HEK293 (cell line): ENCODE data around the gene KCNIP4.

ENCODE experiments used
- CTCF ChIA-PET: fragments of 350-600 bp; formaldehyde crosslinking; extraction: SDS; loops from one replicate; lab custom pipeline; 2021; ENCODE audit warnings: antibody characterized with exemption; lab: Yijun Ruan, JAX
- POLR2A ChIA-PET: fragments of 300-600 bp; formaldehyde crosslinking; extraction: SDS; loops from one replicate; lab custom pipeline; 2020; ENCODE audit warnings: antibody characterized with exemption, inconsistent platforms; lab: Yijun Ruan, JAX
- H3K27ac ChIP-seq: fragments of 200-500 bp; sonication (Bioruptor generic); 2 replicates; pipeline ENCODE4 v1.5.1; 2014; ENCODE audit warnings: low read depth, low read length, control low read depth, inconsistent platforms; ENCODE audit errors: extremely low read depth
- H3K36me3 ChIP-seq, 2 experiments: fragments of 200-500 bp in 1 of 2; sonication (Bioruptor generic) in 1 of 2; 1 replicate in 1 of 2; 2 replicates in 1 of 2; pipeline ENCODE4 v1.5.1; 2014 to 2017; ENCODE audit warnings: inconsistent platforms in 2 of 2, low read length in 2 of 2; ENCODE audit not compliant: control insufficient read depth in 2 of 2, insufficient read depth in 1 of 2
- H3K4me1 ChIP-seq: fragments of 200-500 bp; sonication (Bioruptor generic); 2 replicates; pipeline ENCODE4 v1.5.1; 2014; ENCODE audit warnings: mild to moderate bottlenecking, low read length, inconsistent platforms; ENCODE audit not compliant: control insufficient read depth, insufficient read depth
- H3K4me3 ChIP-seq: 2 replicates; pipeline ENCODE4 v1.5.1; 2011; ENCODE audit warnings: low read depth, mild to moderate bottlenecking, control low read depth, low read length, moderate library complexity
- H3K9me3 ChIP-seq: fragments of 200-500 bp; sonication (Bioruptor generic); 2 replicates; pipeline ENCODE4 v1.5.1; 2014; ENCODE audit warnings: low read depth, low read length, inconsistent platforms; ENCODE audit not compliant: control insufficient read depth, insufficient read depth
- BCL11A ChIP-seq: fragments of 450-650 bp; formaldehyde crosslinking; IDR thresholded peaks from 2 replicates; pipeline ENCODE4 v1.5.1; 2016; ENCODE audit warnings: low read depth, missing biosample characterization, missing genetic modification characterization
- OVOL3 ChIP-seq: fragments of 450-650 bp; formaldehyde crosslinking; IDR thresholded peaks from 2 replicates; pipeline ENCODE4 v1.5.1; 2016; ENCODE audit warnings: missing biosample characterization, missing genetic modification characterization
- PRDM2 ChIP-seq: fragments of 450-650 bp; formaldehyde crosslinking; IDR thresholded peaks from 2 replicates; pipeline ENCODE4 v1.5.1; 2016; ENCODE audit warnings: missing biosample characterization, missing genetic modification characterization, borderline replicate concordance
- SCRT2 ChIP-seq: fragments of 450-650 bp; formaldehyde crosslinking; IDR thresholded peaks from 2 replicates; pipeline ENCODE4 v1.5.1; 2016; ENCODE audit warnings: missing biosample characterization, missing genetic modification characterization
- ZBTB10 ChIP-seq: fragments of 450-650 bp; formaldehyde crosslinking; IDR thresholded peaks from 2 replicates; pipeline ENCODE4 v1.5.1; 2016; ENCODE audit warnings: missing biosample characterization, missing genetic modification characterization
- ZFP3 ChIP-seq: fragments of 450-650 bp; formaldehyde crosslinking; IDR thresholded peaks from 2 replicates; pipeline ENCODE4 v1.5.1; 2016; ENCODE audit warnings: low read depth, missing biosample characterization, missing genetic modification characterization
- ZNF211 ChIP-seq: fragments of 450-650 bp; formaldehyde crosslinking; IDR thresholded peaks from 2 replicates; pipeline ENCODE4 v1.5.1; 2016; ENCODE audit warnings: low read depth, missing biosample characterization, missing genetic modification characterization
- ZNF280D ChIP-seq: fragments of 450-650 bp; formaldehyde crosslinking; IDR thresholded peaks from 2 replicates; pipeline ENCODE4 v1.5.1; 2016; ENCODE audit warnings: missing biosample characterization, missing genetic modification characterization
- ZNF335 ChIP-seq: fragments of 450-650 bp; formaldehyde crosslinking; conservative IDR thresholded peaks from 2 replicates; pipeline ENCODE4 v1.5.1; 2016; ENCODE audit warnings: missing biosample characterization, missing genetic modification characterization
- ZNF426 ChIP-seq: fragments of 450-650 bp; formaldehyde crosslinking; IDR thresholded peaks from 2 replicates; pipeline ENCODE4 v1.5.1; 2017; ENCODE audit warnings: missing biosample characterization, missing genetic modification characterization, mild to moderate bottlenecking, inconsistent platforms, moderate library complexity
- ZNF548 ChIP-seq: fragments of 450-650 bp; formaldehyde crosslinking; IDR thresholded peaks from 2 replicates; pipeline ENCODE4 v1.5.1; 2016; ENCODE audit warnings: missing biosample characterization, missing genetic modification characterization
- ZNF654 ChIP-seq: fragments of 450-650 bp; formaldehyde crosslinking; IDR thresholded peaks from 2 replicates; pipeline ENCODE4 v1.5.1; 2016; ENCODE audit warnings: low read depth, missing biosample characterization, missing genetic modification characterization

Gene KCNIP4

GRCh38 chr4:21139327-21139726 lies 809.2 kb downstream of the KCNIP4 start (continued):
- no peak for TF ChIP-seq ZNF280D (tag by site-specific recombination)
- no peak for TF ChIP-seq SCRT2 (tag by site-specific recombination)
- TF ChIP-seq, all 188 proteins: peak for 0

GRCh38 chr4:21136051-21136630 lies 812.4 kb downstream of the KCNIP4 start:
- CTCF ChIA-PET: interaction anchor here (0.7 to 1.0 kb wide), 2 partner anchors 211 to 362 kb away, joined by 3 to 4 read pairs; no protein-coding TSS in a partner anchor
- H3K9me3 ChIP-seq: no peaks in the 10 kb centered on the region
- H3K4me1 ChIP-seq: no peaks in the 10 kb centered on the region
- POLR2A ChIA-PET: no interaction called here
- no peak overlapping the region for H3K27ac ChIP-seq
- TF ChIP-seq ZBTB10 (tag by site-specific recombination) (no peak), ZNF211 (no peak), PRDM2 (tag by site-specific recombination) (no peak), ZNF335 (no peak), ZNF426 (tag by site-specific recombination) (no peak), BCL11A (tag by site-specific recombination) (no peak), ZFP3 (no peak), ZNF548 (no peak)
- no peaks in the 10 kb centered on the region for H3K36me3 ChIP-seq
- no peak overlapping the region for H3K4me3 ChIP-seq

DNA sequence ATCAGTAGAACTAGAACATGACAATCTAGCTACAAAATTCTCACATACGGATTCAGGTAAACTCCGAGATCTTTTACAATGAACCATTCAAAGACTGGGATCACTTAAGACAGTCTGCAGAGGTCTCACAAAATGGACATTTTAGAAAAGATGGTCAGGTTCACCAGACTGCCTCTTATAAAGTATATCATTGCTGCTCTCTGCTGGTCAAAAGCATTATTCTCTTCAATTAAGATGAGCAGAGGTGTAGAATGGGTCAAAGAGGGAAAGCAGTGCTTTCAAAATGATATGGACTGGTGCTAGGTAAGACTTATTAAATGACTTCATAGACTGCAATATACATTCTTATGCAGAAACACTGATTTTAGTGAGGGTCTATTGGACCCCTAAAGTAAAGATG lies 813.6 kb downstream of the KCNIP4 start:
- H3K4me1 ChIP-seq: no peaks in the 10 kb centered on the region
- no peak overlapping the region for H3K27ac ChIP-seq
- POLR2A ChIA-PET: no interaction called here
- H3K4me3 ChIP-seq: no peak overlapping the region
- no peaks in the 10 kb centered on the region for H3K9me3 ChIP-seq
- CTCF ChIA-PET: interaction anchor here (0.8 to 1.3 kb wide), 3 partner anchors 10 to 374 kb away, joined by 3 to 21 read pairs (median 4); no protein-coding TSS in a partner anchor
- TF ChIP-seq ZNF654 (0 out of 2 replicates have a peak, but pooled peaks have one; percentile 4), OVOL3 (no peak)
- no peaks in the 10 kb centered on the region for H3K36me3 ChIP-seq
